AG09309 (cell line): ENCODE measurements around the gene OR10H4.
"Not testable (repeated sequence)": the region's sequence is repeated elsewhere in the genome, so short reads cannot be mapped to it uniquely, and the experiment has no call there.

Experiments
- DNase-seq: peaks from one replicate; pipeline ENCODE4 v3.0.0-alpha.2; 2010; ENCODE audit warnings: low read depth
- H3K4me3 ChIP-seq: 2 replicates; pipeline ENCODE4 v1.5.1; 2011; ENCODE audit warnings: mild to moderate bottlenecking, low read depth, low read length, moderate library complexity; ENCODE audit not compliant: control insufficient read depth
- CTCF ChIP-seq: IDR thresholded peaks from 2 replicates; pipeline ENCODE4 v1.5.1; 2011; ENCODE audit warnings: mild to moderate bottlenecking, low read depth, low read length, inconsistent platforms; ENCODE audit not compliant: insufficient read depth, control insufficient read depth; ENCODE audit errors: missing control alignments

Gene OR10H4

GRCh38 chr19:15944401-15944800 lies 4.4 kb upstream of the OR10H4 start:
- TF ChIP-seq CTCF = no peak
- H3K4me3 ChIP-seq = no peak overlapping the region
- DNase-seq = no peak

GRCh38 chr19:15945301-15945700 lies 3.5 kb upstream of the OR10H4 start:
- no peak for DNase-seq
- TF ChIP-seq CTCF = no peak

GRCh38 chr19:15954820-15955219 lies 6.0 kb downstream of the OR10H4 start:
- no peak overlapping the region for H3K4me3 ChIP-seq
- TF ChIP-seq CTCF = no peak
- DNase-seq = no peak

More at GRCh38 chr19:15945301-15945700, 3.5 kb upstream of the OR10H4 start:
- no peak overlapping the region for H3K4me3 ChIP-seq

- H3K4me3 ChIP-seq = no peak overlapping the region
- no peak for TF ChIP-seq CTCF
- DNase-seq = no peak
These were observed 13.5 kb downstream of the OR10H4 start for GRCh38 chr19:15962319-15962718.

GRCh38 chr19:15964231-15964630 lies 15.4 kb downstream of the OR10H4 start:
- no peak for DNase-seq
- no peak for TF ChIP-seq CTCF
- H3K4me3 ChIP-seq = no peak overlapping the region

- no peak overlapping the region for H3K4me3 ChIP-seq
- no peak for DNase-seq
- no peak for TF ChIP-seq CTCF
These were observed 22.5 kb downstream of the OR10H4 start for GRCh38 chr19:15971224-15971780.

GRCh38 chr19:15972043-15972442 lies 23.2 kb downstream of the OR10H4 start:
- not testable (repeated sequence) for DNase-seq

More at GRCh38 chr19:15972043-15972442, 23.2 kb downstream of the OR10H4 start:
- H3K4me3 ChIP-seq = not testable (repeated sequence)
